GM13977 (cell line): ENCODE data around the gene OTULIN.

Experiments
- DNase-seq: peaks from one replicate; pipeline ENCODE4 v3.0.0; 2012; ENCODE audit warnings: low spot score
- CTCF ChIP-seq: IDR thresholded peaks from 2 replicates; pipeline ENCODE4 v1.5.1; 2012; ENCODE audit warnings: mild to moderate bottlenecking, control low read depth; ENCODE audit not compliant: insufficient read depth; ENCODE audit errors: extremely low read depth, missing control alignments
- in situ Hi-C: fragments of 300-500 bp; cut with MboI; formaldehyde crosslinking; loops from one replicate; pipeline ENCODE4 v1.12.0; 2022; ENCODE audit warnings: low sequenced_read_pairs, low pct_unique_long_range_greater_than_20kb, mixed read lengths, inconsistent platforms; ENCODE audit not compliant: unreplicated experiment

Gene OTULIN

GRCh38 chr5:14659821-14660607, 4.5 kb upstream of the OTULIN start:
- in situ Hi-C loops: loop anchor here (25.0 kb wide), 1 partner anchor 548 kb away; no protein-coding TSS in a partner anchor
- DNase-seq: no peak
- TF ChIP-seq CTCF: no peak

GRCh38 chr5:14660833-14661232, 3.7 kb upstream of the OTULIN start:
- in situ Hi-C loops: loop anchor here (25.0 kb wide), 1 partner anchor 549 kb away; no protein-coding TSS in a partner anchor
- no peak for TF ChIP-seq CTCF
- DNase-seq: no peak

- no peak for DNase-seq
- in situ Hi-C loops: loop anchor here (25.0 kb wide), 1 partner anchor 550 kb away; no protein-coding TSS in a partner anchor
- no peak for TF ChIP-seq CTCF
Observed at GRCh38 chr5:14662721-14663260, 1.7 kb upstream of the OTULIN start.

- TF ChIP-seq CTCF: no peak
- peak; percentile 56 for DNase-seq
- in situ Hi-C loops: loop anchor here (25.0 kb wide), 1 partner anchor 552 kb away; no protein-coding TSS in a partner anchor
Observed at GRCh38 chr5:14663734-14664269, 716 bp upstream of the OTULIN start.

- in situ Hi-C loops: loop anchor here (25.0 kb wide), 1 partner anchor 553 kb away; no protein-coding TSS in a partner anchor
- peak; percentile 12 for TF ChIP-seq CTCF
- DNase-seq: peak; percentile 33
Observed at GRCh38 chr5:14665101-14665822, 744 bp downstream of the OTULIN start.

- in situ Hi-C loops: loop anchor here (25.0 kb wide), 1 partner anchor 554 kb away; no protein-coding TSS in a partner anchor
- peak; percentile 59 for DNase-seq
- no peak for TF ChIP-seq CTCF
Observed at GRCh38 chr5:14665949-14666348, 1.4 kb downstream of the OTULIN start.
